H9 (cell line): ENCODE measurements around the gene GUCY1A1. TPM values are rescaled to one million over a fixed set of nuclear protein-coding genes. Genes with fewer than 3 reads are reported as not detected.

Source experiments
- DNase-seq: peaks from one replicate; pipeline ENCODE4 v3.0.0-alpha.2; 2017
- H2AFZ ChIP-seq: one replicate; pipeline ENCODE4 v1.6.1; 2013; ENCODE audit warnings: mild to moderate bottlenecking, low read length, control low read depth, moderate library complexity
- H2AK5ac ChIP-seq: 2 replicates; pipeline ENCODE4 v1.6.1; 2013; ENCODE audit warnings: low read length, control low read depth, mixed read lengths; ENCODE audit not compliant: insufficient read length
- H2BK120ac ChIP-seq: one replicate; pipeline ENCODE4 v1.6.1; 2013; ENCODE audit warnings: low read depth, mild to moderate bottlenecking, low read length, control low read depth, inconsistent platforms; ENCODE audit not compliant: poor library complexity, severe bottlenecking
- H2BK12ac ChIP-seq: 2 replicates; pipeline ENCODE4 v1.6.1; 2013; ENCODE audit warnings: low read length, control low read depth, mixed read lengths, low read depth; ENCODE audit not compliant: insufficient read length
- H2BK15ac ChIP-seq: 2 replicates; pipeline ENCODE4 v1.6.1; 2013; ENCODE audit warnings: low read depth, low read length, control low read depth
- H2BK20ac ChIP-seq: one replicate; pipeline ENCODE4 v1.6.1; 2013; ENCODE audit warnings: low read depth, mild to moderate bottlenecking, low read length, control low read depth, inconsistent platforms; ENCODE audit not compliant: poor library complexity, severe bottlenecking
- H2BK5ac ChIP-seq: 2 replicates; pipeline ENCODE4 v1.6.1; 2013; ENCODE audit warnings: low read length, control low read depth, mixed read lengths; ENCODE audit not compliant: insufficient read length
- H3K14ac ChIP-seq: 2 replicates; pipeline ENCODE4 v1.6.1; 2013; ENCODE audit warnings: low read length, control low read depth; ENCODE audit not compliant: insufficient read depth
- H3K18ac ChIP-seq: 2 replicates; pipeline ENCODE4 v1.6.1; 2013; ENCODE audit warnings: low read depth, mild to moderate bottlenecking, mixed read lengths, low read length, control low read depth; ENCODE audit not compliant: insufficient read length
- H3K23ac ChIP-seq: 2 replicates; pipeline ENCODE4 v1.6.1; 2013; ENCODE audit warnings: low read length, control low read depth, mixed read lengths, low read depth; ENCODE audit not compliant: insufficient read length
- H3K23me2 ChIP-seq: 2 replicates; pipeline ENCODE4 v1.6.1; 2013; ENCODE audit warnings: low read depth, mild to moderate bottlenecking, mixed read lengths, low read length, control low read depth; ENCODE audit not compliant: insufficient read length, poor library complexity, severe bottlenecking
- H3K27ac ChIP-seq: 2 replicates; pipeline ENCODE4 v1.5.1; 2013; ENCODE audit warnings: low read length, control low read depth, mixed read lengths, low read depth; ENCODE audit not compliant: insufficient read length
- H3K27me3 ChIP-seq: 2 replicates; pipeline ENCODE4 v1.6.1; 2013; ENCODE audit warnings: low read length, control low read depth, inconsistent platforms; ENCODE audit not compliant: insufficient read depth
- H3K4ac ChIP-seq: 2 replicates; pipeline ENCODE4 v1.6.1; 2013; ENCODE audit warnings: low read depth, mild to moderate bottlenecking, control low read depth, inconsistent platforms, low read length, moderate library complexity
- H3K4me1 ChIP-seq: 2 replicates; pipeline ENCODE4 v1.6.1; 2013; ENCODE audit warnings: low read length, control low read depth, inconsistent platforms; ENCODE audit not compliant: insufficient read depth
- H3K4me2 ChIP-seq: 2 replicates; pipeline ENCODE4 v1.6.1; 2013; ENCODE audit warnings: low read length, control low read depth, mixed read lengths; ENCODE audit not compliant: insufficient read length, insufficient read depth
- H3K56ac ChIP-seq: 2 replicates; pipeline ENCODE4 v1.6.1; 2013; ENCODE audit warnings: low read depth, mild to moderate bottlenecking, mixed read lengths, low read length, control low read depth; ENCODE audit not compliant: insufficient read length
- H3K79me1 ChIP-seq: 2 replicates; pipeline ENCODE4 v1.6.1; 2013; ENCODE audit warnings: low read depth, mild to moderate bottlenecking, moderate library complexity, low read length, control low read depth, inconsistent platforms; ENCODE audit not compliant: insufficient read depth, poor library complexity, severe bottlenecking
- H3K79me2 ChIP-seq: 2 replicates; pipeline ENCODE4 v1.6.1; 2013; ENCODE audit warnings: low read length, control low read depth, inconsistent platforms; ENCODE audit not compliant: insufficient read depth
- H3K9ac ChIP-seq: 2 replicates; pipeline ENCODE4 v1.6.1; 2013; ENCODE audit warnings: low read length, control low read depth, mixed read lengths; ENCODE audit not compliant: insufficient read length; ENCODE audit errors: extremely low read depth
- H3K9me3 ChIP-seq: one replicate; pipeline ENCODE4 v1.6.1; 2013; ENCODE audit warnings: low read depth, low read length, inconsistent platforms; ENCODE audit not compliant: control insufficient read depth
- H3T11ph ChIP-seq: one replicate; pipeline ENCODE4 v1.6.1; 2013; ENCODE audit warnings: mild to moderate bottlenecking, low read length, control low read depth, inconsistent platforms
- H4K20me1 ChIP-seq: one replicate; pipeline ENCODE4 v1.6.1; 2013; ENCODE audit not compliant: control insufficient read depth, insufficient read length, insufficient read depth
- H4K5ac ChIP-seq: 2 replicates; pipeline ENCODE4 v1.6.1; 2013; ENCODE audit warnings: low read depth, mild to moderate bottlenecking, mixed read lengths, low read length, control low read depth; ENCODE audit not compliant: insufficient read length
- H4K8ac ChIP-seq: replicated peaks from 2 replicates; pipeline ENCODE4 v1.6.1; 2013; ENCODE audit warnings: low read length, control low read depth, mixed read lengths, low read depth; ENCODE audit not compliant: insufficient read length
- H4K91ac ChIP-seq: 2 replicates; pipeline ENCODE4 v1.6.1; 2013; ENCODE audit warnings: low read depth, mild to moderate bottlenecking, moderate library complexity, mixed read lengths, low read length, control low read depth; ENCODE audit not compliant: insufficient read length
- H3K27ac Mint-ChIP-seq, 3 experiments: 2 replicates in 2 of 3; 3 replicates in 1 of 3; pipeline ENCODE4 v1.8.0; 2020 to 2021; ENCODE audit warnings: mixed read lengths in 3 of 3, mild to moderate bottlenecking in 1 of 3, moderate library complexity in 1 of 3
- H3K27me3 Mint-ChIP-seq: 2 replicates; pipeline ENCODE4 v1.8.0; 2021; ENCODE audit warnings: low read depth, mild to moderate bottlenecking, moderate library complexity, mixed read lengths
- H3K36me3 Mint-ChIP-seq, 3 experiments: 2 replicates in 2 of 3; 3 replicates in 1 of 3; pipeline ENCODE4 v1.8.0; 2020 to 2021; ENCODE audit warnings: low read depth in 3 of 3, mixed read lengths in 3 of 3; ENCODE audit not compliant: insufficient read depth in 1 of 3
- H3K4me1 Mint-ChIP-seq, 2 experiments: 2 replicates each; pipeline ENCODE4 v1.8.0; 2020; ENCODE audit warnings: mixed read lengths in 2 of 2
- H3K4me3 Mint-ChIP-seq, 2 experiments: 2 replicates in 1 of 2; 3 replicates in 1 of 2; pipeline ENCODE4 v1.8.0; 2020 to 2021; ENCODE audit warnings: mild to moderate bottlenecking in 2 of 2, mixed read lengths in 2 of 2, moderate library complexity in 1 of 2
- H3K9me3 Mint-ChIP-seq, 2 experiments: 2 replicates in 1 of 2; 3 replicates in 1 of 2; pipeline ENCODE4 v1.8.0; 2020; ENCODE audit warnings: mild to moderate bottlenecking in 2 of 2, mixed read lengths in 2 of 2, moderate library complexity in 1 of 2
- CTCF ChIP-seq: fragments of 200-600 bp; sonication (generic); conservative IDR thresholded peaks from 3 replicates; pipeline ENCODE4 v1.8.0; 2021; ENCODE audit warnings: antibody characterized with exemption, mild to moderate bottlenecking
- WGBS: extraction: QIAGEN DNeasy Blood & Tissue Kit; methylation state at CpG from one replicate; pipeline ENCODE4 v1.1.7; 2013; ENCODE audit warnings: missing lambda C conversion rate, low lambda C conversion rate, mixed read lengths; ENCODE audit not compliant: insufficient read length; ENCODE audit errors: extremely low coverage; 5-methylcytosine and 5-hydroxymethylcytosine counted together
- total RNA-seq: library from RNA; stranded (reverse); gene quantifications from 2 replicates; pipeline ENCODE4 v1.2.1, GENCODE V29; 2021

The GUCY1A1 gene
- total RNA-seq, 1 experiment from 2014 or later: not detected

- Histone ChIP-seq H2BK12ac (no peak overlapping the region), H2BK20ac (no peak overlapping the region), H2BK5ac (no peak overlapping the region), H2BK15ac (no peak overlapping the region), H3K79me2 (no peaks in the 10 kb centered on the region), H3K9ac (no peak overlapping the region), H3T11ph (no peak overlapping the region), H3K79me1 (no peaks in the 10 kb centered on the region), H2AFZ (no peak overlapping the region), H4K20me1 (no peaks in the 10 kb centered on the region), H3K23me2 (no peaks in the 10 kb centered on the region), H3K4me2 (no peak overlapping the region), H3K56ac (no peak overlapping the region), H2AK5ac (no peak overlapping the region), H3K27me3 (no peaks in the 10 kb centered on the region), H4K91ac (no peak overlapping the region), H4K5ac (no peak overlapping the region), H4K8ac (no peak overlapping the region), H3K4ac (no peak overlapping the region), H2BK120ac (no peak overlapping the region), H3K4me1 (no peaks in the 10 kb centered on the region; the same call in 1 of the 2 replicates), H3K23ac (no peak overlapping the region), H3K18ac (no peak overlapping the region), H3K27ac (no peak overlapping the region), H3K14ac (no peak overlapping the region), H3K9me3 (no peaks in the 10 kb centered on the region)
- no peaks in the 10 kb centered on the region; a peak in 1 of 5 replicates for H3K9me3 Mint-ChIP-seq
- TF ChIP-seq CTCF: no peak
- no peak overlapping the region for H3K4me3 Mint-ChIP-seq
- H3K27ac Mint-ChIP-seq: no peak overlapping the region
- no peaks in the 10 kb centered on the region for H3K4me1 Mint-ChIP-seq
- H3K27me3 Mint-ChIP-seq: no peaks in the 10 kb centered on the region; the same call in 1 of the 2 replicates
- DNase-seq: no peak
- H3K36me3 Mint-ChIP-seq: no peaks in the 10 kb centered on the region; a peak in 1 of 7 replicates
- WGBS: no CpG with 5 or more reads among the region's 3 CpGs
Observed at GRCh38 chr4:155639704-155640523, 26.7 kb upstream of the GUCY1A1 start.
